GM19240 (cell line): ENCODE measurements around the gene SLC23A3.

ENCODE experiments used
- DNase-seq: peaks from one replicate; pipeline ENCODE4 v3.0.0; 2011; ENCODE audit warnings: low spot score; ENCODE audit not compliant: insufficient read length

SLC23A3 gene

DNA sequence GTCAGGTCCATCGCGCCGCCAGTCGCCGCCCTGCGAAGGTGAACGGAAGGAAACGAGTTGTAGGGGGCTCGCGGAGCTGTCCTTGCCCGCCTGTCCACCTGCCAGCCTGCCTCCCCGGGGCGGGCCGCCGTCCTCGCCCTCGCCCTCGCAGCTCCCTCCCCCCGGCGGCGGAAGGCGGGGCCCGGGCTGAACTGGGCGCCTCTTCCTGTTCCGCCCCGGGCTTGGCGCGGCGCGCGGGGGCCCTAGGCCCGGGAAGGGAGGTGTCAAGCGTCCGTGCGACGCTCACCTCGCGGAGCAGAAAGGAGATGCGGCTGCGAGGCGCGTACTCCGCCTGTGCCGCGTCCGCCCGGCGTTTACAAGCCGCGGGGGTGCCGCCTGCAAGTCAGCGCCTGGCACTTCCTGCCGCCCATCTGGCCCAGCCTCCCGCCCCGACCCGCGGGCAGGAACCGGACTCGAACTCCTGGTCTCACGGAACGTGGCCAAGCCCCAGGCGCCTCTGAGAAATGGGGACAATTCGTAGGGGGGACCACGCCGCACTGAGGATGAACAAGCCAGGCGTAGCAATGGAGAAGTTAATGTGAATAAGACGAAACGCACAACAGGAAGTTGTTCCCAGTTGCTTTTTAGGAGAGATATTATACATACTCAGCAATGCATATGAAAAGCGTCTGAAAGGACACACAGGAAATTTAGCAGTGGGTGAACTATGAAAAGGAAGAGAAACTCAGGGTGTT is 7.2 kb upstream of the SLC23A3 start, which contains the start of gene CNPPD1:
Gene CNPPD1, minus strand, starts transcription at position 108 of the 734 bp plus-strand sequence. Its CDS starts 97 bp downstream, at position 11.
- DNase-seq = peak; percentile 82

DNA sequence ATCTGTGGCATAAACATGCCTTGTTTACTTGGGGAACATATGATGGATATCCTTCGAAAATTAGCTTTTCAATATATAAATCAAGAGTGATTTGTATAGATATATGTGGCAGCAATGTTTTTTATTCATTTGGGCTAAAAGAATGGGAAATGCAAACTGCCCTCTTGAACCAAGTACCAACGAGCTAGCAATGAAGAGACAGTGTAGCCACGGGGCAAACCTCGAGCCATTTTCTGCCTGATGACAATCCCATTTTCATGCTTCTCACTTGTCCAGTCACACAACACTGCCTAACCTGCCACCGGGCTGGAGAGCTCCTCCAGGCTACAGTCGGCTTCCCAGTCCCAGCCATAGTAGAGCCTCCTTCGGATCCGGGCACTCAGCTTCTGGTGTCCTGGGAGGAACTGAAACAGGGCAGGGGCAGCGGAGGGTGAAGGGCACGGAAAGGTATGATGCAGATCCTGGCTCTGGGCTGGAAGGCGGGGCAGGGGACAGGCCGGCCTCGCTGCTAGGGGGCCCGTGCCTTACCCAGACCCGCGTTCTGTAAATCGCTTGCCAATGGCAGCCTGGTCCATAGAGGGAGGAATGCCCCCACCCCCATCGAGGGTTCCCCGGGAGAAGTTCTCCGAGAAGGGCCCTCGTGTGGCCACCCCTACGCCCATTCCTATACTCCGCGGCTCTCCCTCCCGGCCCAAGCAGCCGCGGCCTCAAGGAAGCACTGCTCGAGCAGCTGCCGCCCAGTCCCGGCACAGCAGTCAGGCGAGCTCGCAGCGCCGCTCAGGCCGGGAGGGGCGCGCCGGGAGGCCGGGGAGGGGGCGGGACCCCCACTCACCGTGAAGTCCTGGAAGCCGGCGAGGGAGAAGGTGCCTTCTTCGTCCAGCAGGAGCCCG is 6.3 kb upstream of the SLC23A3 start:
- DNase-seq = no peak

DNA sequence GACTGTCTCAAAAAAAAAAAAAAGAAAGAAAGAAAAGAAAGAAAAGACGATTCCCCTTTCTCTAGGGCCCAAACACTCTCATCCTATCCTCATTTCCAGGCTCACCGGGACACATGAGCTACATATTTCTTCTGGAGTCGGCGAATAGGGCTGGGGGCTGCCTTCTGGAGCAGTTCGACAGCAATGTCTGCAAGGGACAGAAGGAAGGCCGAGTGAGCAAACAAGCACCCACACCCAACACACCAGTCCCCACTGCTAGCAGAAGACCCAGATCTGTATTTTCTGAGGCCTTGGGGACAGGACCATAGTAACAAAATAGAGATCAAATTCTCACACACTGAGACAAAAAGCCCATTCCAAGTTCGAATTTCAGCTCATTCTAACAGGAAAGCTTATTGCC is 5.7 kb upstream of the SLC23A3 start:
- no peak for DNase-seq

DNA sequence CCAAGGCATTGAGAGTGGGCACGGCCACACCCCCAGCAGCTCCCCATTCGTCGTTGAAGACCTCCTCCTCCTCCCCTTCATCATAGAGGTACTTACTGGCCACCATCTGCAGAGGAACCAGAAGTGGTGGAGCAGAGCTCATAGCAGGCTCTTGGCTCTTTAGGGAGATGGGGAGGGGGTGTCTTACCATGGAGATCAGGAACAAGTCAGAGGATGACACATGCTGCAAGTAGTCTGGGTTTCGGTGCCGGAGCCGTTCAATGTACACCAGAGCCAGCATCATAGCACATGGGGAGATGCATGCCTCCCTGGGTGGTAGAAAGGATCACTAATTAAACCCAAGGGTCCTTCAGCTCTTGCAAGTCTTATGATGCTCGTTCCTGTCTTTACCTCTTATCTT is 5.0 kb upstream of the SLC23A3 start:
- no peak for DNase-seq

DNA sequence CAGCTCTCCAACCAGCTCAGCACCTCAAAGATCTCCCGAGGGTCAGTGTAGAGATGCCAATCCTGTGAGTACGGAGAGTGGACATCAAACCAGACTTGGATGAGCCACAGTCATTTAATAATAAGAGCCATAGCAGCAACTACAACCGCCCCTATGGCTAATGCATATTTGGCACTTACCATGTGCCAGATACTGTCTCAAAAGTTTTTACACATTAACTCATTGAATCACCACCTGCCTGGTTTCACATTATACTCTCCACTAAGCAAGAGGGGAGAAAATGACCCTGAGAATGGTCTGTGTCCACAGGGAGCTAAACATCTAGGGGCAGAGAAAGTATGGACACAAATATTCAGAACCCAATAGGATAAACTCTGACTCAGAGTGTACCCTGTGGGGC is 4.3 kb upstream of the SLC23A3 start:
- DNase-seq = no peak

DNA sequence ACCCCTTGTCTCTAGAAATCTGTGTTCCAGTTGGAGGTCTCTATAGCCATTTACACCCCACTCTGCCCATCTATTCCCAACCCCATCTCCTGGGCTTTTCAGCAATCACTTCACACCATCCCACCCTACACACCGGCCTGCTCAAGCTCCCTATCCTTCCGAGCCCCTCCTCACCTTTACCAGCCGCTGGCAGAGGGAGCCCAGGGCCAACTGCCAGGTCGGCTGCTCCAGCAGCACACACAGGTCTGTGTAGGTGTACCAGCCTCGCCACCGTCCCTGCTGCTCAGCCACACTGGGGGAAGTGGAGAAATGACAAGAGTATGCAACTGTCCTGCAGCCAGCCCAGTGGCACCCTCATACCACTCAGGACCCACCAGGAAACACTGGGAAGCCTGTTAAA is 3.3 kb upstream of the SLC23A3 start:
- DNase-seq = no peak

DNA sequence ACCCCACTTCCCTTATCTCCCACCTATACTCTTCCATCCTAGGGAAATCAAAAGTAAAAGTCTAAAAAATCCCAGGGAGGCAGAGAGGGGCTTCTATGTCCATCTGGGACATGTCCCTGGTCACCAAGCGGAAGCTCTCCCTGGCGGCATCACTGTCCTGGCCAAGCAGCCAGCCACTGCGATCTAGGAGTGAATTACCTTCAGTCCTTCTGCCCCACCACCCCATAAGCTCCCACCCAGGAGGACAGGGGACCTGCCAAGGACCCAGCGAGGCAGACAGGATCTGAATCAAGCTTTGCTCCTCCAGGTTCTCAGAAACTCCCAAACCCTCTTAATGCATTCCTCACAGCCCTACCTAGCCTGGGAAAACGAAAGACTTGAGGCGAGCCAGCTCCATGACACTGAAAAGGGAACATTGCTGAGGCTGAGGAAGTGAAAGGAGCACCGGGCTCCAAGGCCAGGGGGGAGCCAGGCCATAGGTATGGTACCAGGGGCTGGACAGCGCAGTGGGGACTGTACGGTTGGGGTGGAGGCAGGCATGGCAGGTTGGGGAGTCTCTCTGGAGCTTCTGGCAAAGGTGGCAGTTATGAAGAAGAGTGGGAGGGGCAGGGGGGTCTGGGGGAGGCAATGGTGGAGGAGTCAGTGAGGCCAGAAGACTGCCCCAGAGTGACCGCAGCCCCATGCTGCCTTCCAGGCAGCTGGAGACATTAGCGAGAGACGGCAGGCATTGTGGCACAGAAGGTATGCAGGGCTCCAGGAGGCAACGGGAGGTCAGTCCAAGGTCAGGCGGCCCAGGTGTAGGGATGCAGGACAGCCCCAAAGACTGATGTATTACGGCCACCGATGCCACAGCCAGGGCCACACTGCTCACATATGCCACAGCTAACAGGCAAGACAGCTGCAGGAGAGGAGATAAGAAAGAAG is 2.7 kb upstream of the SLC23A3 start:
- DNase-seq = no peak

DNA sequence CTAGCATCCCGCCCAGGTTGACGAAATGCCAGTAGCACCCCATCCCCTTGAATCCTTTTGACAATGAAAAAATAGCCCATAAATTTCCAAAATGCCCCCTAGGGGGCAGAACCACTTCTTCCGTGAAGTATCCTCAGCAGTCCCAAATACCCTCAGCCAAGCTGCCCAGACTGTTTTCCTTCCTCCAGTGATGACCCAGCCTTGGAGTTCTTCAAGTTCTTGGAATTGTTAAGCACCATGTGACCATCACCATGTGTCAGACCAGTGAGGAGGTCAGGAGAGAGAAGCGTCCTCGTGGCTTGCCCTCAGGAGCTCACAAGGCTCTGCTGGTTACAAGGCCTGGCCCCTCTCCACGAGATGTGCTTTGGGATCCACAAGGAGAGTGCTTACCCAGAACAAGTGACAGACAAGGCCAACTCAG is 1.4 kb upstream of the SLC23A3 start:
- DNase-seq = no peak

DNA sequence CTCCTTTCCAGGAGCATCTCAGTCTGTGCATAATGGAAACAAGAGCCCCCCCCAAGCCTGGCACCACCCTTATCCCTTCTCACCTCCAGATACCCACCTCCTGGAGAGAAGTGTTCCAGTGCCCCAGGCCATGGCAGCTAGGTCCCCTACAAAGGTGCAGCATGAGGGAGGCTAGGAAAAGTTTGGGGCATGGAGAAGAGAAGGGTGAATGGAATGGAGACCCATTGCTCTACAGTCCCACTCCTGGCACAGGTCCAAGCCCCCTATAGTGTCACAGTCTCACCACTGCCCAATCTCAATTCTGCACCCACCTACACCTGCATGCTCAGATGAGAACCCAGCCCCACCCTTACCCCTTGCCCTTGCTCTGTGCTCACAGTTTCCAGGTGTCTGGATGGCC is 897 bp downstream of the SLC23A3 start:
- DNase-seq = no peak

DNA sequence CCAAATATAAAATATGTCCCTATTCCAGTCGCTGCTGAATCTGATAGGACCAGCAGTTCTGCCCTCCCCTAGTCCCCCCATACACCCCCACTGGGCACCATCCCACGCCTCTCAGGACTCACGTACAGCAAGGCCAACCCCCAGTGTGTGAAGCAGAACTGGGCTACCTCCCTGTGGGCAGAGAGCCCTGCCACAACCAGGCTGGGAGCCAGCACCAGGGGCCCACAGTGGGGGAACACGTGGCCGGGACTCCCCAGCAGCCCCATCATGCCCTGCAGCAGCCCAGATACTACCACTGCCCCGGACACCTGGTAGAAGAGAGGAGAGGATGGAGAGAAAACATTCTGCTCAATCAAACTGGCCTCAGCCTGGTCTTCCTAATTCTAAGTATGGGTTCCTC is 1.3 kb downstream of the SLC23A3 start:
- DNase-seq = no peak

DNA sequence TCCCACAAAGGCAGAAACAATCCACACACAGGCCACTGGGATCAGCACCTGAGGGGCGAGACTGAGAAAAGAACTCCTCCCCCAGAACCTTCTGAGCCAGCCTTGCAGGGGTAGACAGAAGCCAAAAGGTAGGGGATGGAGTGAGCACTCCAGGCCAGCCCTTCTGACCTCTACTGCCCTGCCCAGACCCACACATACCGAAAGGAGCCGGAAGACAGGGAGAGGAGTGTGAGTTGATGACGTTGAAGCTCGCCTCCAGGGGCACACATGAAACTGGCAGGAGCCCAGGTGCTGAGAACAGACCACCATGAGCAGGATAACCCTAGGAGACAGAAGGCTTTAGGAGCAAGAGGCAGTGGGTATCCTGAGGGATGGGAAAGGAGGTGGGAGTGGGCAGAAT is 1.8 kb downstream of the SLC23A3 start:
- no peak for DNase-seq

DNA sequence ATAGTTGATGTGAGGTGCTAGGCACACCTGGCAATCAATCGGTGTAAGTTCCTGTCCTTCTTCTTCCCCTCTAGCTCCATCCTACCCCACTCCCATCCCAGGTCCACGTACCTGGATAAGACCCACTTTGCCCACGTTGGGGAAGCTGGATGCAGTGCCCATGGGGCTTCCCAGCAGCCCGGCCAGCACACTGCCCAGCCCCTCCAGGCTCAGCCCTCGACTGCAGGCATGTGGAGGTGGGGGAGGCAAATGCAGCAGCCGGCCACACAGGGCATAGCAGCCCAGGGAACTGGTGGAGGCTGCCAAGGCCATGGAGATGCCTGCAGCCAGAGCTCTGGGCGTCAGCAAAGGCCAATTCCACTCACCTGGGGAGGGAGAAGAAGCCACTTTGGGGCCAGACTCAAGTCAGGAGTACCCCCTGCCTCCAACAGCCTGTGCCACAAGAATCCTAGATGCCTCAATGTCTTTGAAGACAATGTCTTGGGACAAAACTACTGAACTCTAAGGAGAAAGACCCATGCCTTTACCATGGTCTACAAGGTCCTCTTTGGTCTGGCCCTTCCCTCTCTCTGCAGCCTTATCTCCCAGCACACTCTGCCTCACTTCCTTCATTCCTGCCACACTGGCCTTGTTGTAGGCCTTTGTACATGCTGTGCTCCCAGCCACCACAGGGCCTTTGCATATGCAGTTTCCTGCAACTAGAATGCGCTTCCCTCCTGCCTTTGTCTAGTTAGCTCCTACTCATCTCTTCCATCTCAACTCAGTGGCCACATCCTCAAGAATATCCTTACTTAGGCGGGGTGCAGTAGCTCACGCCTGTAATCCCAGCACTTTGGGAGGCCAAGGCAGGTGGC is 4.5 kb downstream of the SLC23A3 start:
- DNase-seq = no peak

DNA sequence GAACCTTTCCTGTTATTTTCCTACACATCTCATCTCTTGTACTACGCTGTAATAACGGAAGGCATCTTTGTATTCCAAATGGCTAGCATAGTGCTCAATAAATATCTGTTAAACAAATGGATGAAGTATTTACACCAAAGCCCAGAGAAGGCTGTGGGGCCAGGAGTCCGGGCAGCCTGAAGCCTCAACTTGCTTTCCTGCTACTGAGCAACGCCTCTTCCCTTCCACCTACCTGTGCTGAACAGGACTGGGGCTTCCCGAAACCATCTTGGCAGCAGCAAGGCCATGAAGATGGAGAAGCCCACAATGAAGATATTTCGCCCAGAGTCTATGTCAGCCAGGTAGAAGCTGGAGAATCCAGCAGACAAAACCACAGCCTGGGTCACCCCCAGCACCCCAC is 6.7 kb downstream of the SLC23A3 start:
- DNase-seq = no peak

DNA sequence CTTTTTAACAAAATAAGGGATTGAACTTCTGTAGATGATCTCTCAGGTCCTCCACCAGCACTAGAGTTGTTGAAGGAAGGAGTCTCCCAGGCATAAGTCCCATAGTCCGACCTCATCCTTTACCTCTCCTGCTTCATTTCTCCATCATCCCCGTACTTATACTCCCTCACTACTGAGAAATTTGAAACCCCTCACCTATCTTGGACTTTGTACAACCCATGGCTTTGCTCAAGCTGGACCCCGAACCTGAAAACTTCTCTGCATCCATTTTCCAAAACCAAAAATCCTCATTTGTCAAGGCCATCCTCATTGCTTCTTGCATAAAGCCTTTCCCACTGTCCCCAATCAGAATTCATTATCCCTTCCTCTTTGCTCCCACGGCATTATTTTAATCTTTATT is 8.7 kb downstream of the SLC23A3 start:
- DNase-seq = no peak

DNA sequence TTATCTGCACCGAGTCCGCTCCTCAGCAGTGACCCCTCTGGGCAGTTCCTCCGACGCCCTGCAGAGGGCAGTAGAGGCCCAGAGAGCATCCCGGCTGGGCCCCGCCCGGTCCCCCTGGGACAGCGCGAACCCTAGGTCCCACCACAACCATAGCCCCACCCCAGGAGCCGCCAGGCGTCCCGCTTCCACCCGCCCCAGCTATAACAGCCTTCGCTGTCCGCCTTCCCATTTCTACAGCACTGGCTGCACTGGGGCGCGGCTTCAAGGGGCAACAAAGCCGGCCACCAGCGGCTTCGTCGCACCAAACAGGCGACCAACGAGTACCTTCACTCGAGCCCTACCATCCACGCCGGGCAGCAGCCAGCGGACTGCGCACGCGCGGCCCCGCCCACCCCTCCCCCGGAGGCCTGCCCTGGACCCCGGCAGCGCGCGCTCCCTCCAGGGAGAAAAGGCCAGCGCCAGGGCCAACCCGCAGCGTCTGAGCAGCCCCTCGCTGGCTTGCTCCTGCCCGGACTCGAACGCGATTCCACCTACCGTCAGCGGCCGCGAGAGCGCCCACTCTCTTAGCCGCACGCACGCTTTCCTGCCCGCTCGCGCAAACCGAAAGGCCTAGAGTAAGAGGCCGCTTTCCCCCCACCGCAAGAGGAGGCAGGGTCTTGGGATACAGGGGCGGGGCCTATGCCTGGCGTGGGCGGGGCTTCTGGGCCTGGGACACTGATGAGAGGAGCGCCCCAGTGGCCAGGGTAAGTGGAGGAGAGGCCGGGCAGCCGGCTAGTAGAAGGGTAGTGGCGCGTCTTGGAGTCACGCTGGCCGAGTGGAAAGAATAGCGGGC is 9.4 kb downstream of the SLC23A3 start, which contains the start of gene NHEJ1:
Gene NHEJ1, minus strand, starts transcription at position 630 of the 832 bp plus-strand sequence. CDS start 2,453 bp downstream, outside the sequence.
- peak; percentile 98 for DNase-seq

DNA sequence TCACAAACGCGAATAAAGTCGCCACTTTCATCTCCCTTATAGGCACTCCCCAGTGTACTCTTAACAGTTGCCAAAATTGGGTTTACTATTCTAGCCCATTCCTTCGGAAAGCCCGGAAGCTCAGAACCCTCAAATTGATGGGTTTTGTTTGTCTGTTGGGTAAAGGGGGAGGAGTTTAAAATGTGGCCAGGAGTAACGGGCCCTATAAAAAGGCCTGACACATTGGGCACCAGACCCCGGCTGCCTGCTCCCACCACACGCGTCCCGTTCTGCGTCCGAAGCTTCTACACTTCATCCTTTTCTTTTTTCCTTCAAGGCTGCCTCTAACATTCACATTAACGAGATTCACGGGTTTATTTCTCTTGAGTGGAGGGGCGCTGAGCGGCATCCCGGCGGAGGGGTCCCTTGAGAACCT is 10.1 kb downstream of the SLC23A3 start:
- no peak for DNase-seq

DNA sequence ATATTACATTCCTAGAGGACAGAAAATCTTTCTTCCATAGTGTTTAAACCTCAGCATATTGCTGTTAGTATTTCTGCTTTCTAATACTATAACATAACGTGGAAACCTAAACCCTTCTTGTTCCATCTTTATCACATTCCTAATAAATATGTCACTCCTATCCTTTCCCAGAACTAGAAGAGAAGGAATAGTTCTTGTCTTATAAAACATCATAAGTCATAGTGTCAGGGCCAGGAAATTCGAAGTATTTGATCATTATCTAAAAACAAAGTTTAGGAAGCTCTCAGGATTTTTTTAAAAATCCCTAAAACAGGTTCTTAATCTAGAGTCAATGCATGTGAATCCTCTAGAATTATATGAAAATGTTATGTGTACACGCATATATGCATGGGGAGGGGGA is 11.2 kb downstream of the SLC23A3 start:
- no peak for DNase-seq

DNA sequence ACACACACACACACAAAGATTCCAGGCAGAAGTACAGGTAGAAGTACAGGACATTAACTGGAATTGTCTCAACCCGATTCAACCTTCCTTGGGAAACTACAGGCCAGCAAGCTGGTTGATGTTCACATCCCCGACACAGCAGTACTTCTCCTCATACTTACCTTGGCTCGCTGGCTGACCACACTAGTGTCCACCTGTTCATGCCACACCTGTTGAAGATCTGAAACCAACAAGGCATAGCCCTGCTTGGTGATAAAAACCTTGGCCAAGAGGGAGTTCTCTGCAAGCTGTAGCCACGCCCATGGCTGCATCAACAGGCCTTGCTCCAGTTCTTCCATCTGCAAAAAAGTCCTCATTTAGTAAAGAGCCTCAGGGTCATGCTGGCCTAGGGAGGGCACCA is 11.8 kb downstream of the SLC23A3 start:
- DNase-seq = no peak

DNA sequence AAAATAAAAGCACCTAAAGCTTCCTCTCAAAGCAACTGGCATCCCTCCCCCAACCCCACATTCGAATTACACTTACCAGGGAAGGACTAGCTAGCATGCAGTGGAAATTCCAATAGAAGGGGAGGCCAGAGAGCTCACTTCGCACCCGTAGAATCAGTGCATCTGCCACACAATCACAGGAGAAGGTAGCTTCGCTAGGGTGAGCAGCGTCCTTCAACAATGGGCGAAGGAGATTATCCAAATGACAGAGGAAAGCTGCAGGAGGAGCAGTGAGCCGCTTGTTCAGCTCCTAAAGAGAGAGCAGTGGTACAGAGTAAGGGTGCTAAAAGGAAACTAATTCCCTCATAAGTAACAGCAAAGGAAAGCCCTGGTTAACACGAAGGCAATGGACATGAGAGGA is 12.4 kb downstream of the SLC23A3 start:
- DNase-seq = no peak
